ENCODE measurements around the gene ZBTB1.
"Not testable (repeated sequence)": the region's sequence is repeated elsewhere in the genome, so short reads cannot be mapped to it uniquely, and the experiment has no call there.

ZBTB1 gene

DNA sequence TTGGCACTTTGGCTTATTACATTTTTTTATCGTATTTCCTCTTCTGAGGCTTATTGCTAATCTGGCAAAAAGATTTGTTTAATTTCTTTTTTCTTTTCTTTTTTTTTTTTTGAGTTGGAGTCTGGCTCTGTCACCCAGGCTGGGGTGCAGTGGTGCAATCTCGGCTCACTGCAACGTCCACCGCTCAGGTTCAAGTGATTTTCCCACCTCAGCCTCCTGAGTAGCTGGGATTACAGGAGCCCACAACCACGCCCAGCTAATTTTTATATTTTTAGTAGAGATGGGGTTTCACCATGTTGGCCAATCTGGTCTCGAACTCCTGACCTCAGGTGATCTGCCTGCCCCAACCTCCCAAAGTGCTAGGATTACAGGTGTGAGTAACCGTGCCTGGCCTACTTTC, 65.1 kb downstream of the ZBTB1 start:
- DNase-seq (ENCODE audit: low read depth) = not testable (repeated sequence)

- no peak for DNase-seq (ENCODE audit: low read depth)
These were observed 68.0 kb downstream of the ZBTB1 start for GRCh38 chr14:64572386-64573104.

DNA sequence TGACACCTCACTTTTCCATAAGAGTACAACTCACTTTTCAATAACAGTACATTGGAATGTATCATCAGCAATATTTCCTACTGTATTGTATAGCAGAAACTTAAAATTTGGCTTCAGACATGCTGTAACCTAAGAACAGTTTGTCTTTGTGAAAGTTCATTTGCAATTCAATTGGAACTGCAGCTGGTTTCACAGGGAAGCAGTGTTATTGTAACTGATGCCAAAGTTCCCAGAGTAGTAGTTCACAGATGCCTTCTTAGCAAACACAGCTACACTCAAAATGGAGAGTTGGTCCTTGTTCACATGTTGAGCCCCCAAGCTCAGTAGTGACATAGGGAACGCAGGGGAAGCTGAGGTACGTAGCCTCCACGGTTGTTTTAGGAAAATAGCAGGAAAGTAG, 68.5 kb downstream of the ZBTB1 start:
- DNase-seq (ENCODE audit: low read depth) = no peak

Measured in stimulated activated CD8-positive, alpha-beta memory T cell treated with anti-CD3 and anti-CD28 coated beads, Interleukin-12 subunit alpha, Interleukin-12 subunit beta, amount 100 ng/mL, for 4 hours (primary cell).